Measurements from ENCODE around the gene CLTB.
"Not testable (repeated sequence)": the region's sequence is repeated elsewhere in the genome, so short reads cannot be mapped to it uniquely, and the experiment has no call there.

CLTB gene, protein sequence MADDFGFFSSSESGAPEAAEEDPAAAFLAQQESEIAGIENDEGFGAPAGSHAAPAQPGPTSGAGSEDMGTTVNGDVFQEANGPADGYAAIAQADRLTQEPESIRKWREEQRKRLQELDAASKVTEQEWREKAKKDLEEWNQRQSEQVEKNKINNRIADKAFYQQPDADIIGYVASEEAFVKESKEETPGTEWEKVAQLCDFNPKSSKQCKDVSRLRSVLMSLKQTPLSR

DNA sequence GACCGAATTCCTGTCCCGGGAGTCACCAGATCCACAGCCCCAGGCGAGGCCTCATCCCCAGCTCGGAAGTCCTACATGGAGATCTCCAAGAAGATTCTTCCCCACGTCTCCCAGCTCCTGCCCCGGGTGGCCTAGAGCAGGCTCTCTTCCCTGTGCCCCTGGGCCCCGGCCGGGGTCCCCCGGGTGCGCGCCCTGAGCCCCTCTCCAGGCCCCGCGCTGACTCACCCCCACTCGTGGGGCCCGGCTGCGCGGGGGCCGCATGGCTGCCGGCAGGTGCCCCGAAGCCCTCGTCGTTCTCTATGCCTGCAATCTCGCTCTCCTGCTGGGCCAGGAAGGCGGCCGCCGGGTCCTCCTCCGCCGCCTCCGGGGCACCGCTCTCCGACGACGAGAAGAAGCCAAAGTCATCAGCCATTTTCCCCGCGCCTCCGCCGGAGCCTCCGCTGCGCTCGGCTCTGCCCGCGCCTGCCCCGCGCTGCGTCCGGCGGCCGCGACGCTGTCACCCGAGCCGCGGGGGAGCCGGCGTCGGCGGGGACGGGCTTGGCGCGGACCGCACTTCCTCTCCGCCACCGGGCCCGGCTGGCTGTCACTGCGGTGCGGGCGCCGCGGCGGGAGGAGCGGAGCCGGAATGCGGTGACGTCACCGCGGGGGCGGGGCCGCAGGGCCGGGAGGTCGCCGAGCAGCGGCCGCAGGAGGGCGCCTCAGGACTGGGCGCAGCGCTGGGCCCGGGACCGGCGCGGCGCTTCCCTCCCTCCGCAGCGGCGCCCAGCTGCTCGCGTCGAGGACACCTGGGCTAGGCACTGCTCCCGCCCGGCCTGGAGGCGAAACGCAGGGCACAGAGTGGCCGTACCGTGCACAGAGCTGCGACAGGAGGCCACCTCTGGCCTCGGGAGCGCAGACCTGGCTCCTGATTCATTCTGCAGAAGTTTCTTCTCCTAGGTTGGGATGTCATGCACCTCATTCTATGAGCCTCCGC, at the start of gene CLTB:
TSS of gene CLTB (minus strand) at position 588 of the 973 bp plus-strand sequence. CDS start at position 412, 176 bp downstream.
- peak; percentile 88 for DNase-seq

DNA sequence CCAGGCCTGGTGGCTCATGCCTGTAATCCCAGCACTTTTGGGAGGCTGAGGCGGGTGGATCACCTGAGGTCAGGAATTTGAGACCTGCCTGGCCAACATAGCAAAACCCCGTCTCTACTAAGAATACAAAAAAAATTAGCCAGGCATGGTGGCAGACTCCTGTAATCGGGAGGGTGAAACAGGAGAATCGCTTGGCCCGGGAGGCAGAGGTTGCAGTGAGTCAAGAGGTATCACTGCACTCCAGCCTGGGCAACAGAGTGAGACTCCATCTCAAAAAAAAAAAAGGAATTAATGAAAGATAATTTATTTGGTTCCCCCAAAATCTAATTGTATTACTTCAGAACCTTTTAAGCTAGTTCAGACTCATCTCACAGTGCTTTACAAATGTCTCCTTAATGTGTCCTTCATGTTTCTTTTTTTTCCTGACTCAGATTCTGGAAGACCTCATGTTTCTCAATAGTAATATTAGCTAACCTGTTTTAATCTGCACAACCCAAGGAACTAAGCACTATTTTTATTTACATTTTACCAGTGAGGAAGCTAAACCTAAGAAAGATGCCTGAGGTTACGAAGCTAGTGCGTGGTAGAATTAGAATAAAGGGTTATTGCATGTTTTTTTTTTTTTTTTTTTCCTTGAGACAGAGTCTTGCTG, 46.9 kb upstream of the CLTB start:
- no peak for DNase-seq

DNA sequence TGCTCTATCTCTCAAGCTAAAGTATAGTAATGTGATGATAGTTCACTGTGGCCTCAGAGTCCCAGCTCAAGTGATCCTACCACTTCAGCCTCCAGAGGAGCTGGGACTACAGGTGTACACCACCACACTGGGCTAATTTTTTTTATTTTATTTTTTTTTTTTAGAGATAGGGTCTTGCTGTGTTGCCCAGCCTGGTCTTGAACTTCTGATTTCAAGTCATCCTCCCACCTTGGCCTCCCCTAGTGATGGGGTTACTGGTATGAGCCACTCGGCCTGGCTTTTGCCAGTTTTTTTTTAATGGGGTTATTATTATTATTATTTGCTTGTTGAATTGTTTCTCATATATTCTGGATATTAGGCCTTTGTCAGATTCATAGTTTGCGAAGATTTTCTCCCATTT, 45.0 kb upstream of the CLTB start:
- DNase-seq: no peak

DNA sequence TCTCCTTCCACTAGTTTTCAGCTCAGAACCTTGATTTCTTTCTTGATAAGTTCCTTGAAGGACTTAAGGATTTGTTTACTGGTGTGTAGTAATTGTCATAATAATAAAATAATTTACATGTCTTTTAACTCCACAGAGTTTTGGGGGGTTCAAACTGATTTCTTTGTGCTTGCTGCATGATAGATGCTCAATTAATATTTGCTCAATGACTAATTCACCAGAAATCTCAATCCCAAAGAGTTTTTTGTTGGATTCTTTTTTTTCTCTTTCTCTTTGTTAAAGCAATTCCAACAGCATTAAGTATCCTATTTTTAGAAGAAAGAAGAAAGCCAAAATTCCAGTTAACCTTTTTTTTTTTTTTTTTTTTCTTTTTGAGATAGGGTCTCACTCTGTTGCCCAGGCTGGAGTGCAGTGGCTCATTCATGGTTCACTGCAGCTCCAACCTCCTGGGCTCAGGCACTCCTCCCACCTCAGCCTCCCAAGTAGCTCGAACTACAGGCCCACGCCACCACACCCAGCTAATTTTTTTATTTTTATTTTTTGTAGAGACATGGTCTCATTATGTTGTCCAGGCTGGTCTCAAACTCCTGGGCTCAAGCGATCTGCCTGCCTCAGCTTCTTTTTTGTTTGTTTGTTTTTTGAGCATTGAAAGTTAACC, 42.7 kb upstream of the CLTB start:
- DNase-seq: no peak

DNA sequence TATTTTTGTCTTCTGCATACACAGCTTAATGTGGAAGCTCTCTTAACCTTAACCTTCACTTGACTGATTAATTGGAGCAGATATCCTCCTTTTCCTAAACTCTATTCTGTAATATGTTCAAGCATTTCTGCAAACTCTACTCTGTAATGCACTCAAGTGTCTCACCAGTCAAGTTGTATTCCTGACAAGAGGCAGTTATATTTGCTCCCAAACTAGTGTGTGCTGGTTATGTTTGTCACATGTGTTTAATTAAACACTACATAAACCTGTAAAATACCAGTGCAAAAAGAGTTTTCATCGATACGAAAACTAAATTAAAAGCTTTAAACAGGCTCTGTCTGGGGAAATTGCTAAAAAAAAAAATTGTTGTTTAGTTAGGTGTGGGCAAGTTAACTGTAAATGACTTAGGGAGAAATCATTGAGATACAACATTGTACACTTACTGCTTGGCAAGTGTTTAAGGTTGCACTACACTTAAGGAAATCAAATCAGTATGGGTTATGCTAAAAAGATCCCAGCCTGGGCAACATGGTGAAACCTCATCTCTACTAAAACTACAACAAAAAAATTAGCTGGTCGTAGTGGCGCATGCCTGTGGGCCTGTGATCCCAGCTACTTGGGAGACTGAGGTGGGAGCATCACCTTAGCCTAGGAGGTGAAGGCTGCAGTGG, 38.5 kb upstream of the CLTB start:
- DNase-seq: no peak

DNA sequence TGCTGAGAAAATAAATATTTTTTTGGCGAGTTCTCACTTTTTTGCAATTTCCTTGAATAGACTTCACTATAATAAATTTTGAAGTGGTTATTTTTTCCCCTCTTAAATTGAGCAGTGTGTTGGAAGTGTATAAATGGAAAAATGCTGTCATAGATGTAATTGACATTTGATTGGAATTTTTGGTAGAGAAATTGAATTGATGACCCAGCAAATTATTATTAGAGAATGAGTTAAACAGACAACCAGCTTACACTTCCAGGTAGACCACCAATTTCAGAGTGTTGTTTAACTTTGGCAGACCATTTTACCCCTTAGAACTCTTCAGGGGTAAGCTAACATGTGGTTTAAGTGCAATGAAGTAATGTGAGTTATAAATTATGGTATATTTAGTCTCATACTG, 33.7 kb upstream of the CLTB start:
- no peak for DNase-seq

DNA sequence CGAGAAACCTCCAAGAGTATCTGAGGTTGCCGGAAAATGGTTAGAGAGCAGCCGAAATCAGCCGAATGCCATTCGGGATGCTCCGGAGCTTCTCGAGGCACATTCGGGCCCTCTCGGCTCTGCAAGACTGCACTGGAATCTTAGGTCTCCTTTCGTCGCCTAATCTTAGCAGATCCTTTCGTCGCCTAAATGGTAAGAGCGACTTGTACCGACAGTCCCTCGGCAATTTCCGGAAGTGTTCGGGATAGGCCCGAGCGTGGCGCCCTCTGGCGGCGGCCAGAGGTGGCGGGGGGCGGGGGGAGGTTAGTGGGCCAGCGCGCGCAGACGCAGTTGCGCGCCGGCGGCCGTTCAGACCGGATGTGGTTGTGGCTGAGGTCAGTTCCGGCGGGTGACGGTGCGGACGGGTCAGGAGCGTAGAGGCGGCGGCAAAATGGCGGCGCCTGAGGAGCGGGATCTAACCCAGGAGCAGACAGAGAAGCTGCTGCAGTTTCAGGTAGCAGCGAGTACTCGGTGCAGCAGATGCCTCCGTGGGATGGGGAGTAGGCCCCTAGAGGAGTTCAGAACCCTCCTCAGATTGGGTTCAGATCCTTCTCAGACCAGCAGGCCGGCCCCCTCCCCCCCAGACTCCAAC, 31.8 kb upstream of the CLTB start, which contains the start of gene FAF2:
TSS of gene FAF2 (plus strand) at position 408 of the 631 bp plus-strand sequence. CDS start at position 431, 23 bp downstream.
- peak; percentile 98 for DNase-seq

DNA sequence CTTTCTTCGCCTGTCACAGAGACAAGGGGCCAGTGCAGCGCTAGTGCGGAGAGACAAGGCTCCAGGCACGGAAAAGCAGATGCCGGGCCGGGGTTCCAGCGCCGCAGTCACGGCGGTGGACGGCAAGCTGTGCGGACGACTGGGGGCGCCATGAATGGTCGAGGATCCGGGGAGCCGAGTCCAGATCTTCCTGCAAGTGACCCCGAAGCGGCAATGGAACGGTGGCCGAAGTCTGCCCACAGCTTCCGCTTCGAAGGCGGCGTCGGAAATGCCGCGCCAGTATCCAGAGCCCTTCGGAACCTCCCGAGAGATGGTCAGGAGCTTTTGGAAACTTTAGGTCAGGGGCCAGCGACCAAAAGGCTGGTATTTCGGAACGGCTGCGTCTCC, 31.2 kb upstream of the CLTB start:
- DNase-seq: no peak

DNA sequence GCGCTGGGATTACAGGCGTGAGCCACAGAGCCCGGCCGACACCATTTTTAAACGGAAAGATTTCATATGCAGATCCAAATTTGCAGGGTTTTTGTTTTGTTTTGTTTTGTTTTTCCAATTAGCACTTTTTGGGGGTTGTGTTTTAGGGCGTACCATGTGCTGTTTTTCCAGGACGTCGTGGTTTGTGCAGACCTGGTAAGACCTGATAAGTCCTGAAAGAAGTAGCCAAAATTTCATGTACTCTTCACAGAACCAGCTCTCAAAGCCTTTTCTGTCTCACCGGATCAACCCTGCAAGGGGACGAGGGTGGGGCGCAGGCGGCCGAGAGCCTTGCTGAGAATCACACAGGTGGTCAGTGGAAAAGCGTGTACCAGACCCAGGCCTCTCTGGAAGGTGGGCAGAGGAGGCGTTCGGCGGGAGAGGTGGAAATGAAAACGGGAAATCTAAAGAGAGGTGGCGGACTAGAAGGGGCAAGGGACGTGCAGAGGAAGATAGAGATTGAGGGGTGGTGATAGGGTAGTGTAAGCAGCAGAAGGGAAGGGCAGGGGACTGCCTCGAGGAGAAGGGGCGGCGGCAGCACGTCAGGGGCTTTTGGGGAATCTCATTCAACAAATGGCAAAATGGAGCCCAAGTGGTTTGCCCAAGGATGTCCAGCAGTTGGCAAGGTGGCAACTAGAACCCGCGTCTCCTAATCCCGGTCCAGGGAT, 30.7 kb upstream of the CLTB start:
- no peak for DNase-seq

DNA sequence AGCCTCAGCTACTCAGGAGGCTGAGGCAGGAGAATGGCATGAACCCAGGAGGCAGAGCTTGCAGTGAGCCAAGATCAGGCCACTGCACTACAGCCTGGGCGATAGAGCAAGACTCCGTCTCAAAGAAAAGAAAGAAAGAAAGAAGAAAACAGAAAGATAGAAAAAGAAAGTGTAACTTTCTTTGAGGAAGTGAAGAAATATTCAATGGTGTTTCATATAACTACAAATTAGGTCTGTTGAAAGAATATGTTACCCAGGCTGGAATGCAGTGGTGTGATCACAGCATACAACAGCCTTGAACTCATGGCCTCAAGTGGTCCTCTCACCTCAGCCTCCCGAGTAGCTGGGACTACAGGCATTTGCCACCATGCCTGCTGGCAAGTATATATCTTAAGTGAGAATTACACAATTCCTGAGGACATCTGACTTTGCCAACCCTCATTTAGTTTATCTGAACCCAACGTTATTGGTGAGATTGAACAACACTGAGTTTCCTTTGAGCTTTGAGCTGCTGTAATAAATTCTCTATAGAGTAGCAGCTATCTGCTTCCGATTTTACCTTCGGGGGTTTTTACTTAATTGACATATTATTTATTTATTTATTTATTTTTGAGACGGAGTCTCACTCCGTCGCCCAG, 29.8 kb upstream of the CLTB start:
- DNase-seq: no peak

DNA sequence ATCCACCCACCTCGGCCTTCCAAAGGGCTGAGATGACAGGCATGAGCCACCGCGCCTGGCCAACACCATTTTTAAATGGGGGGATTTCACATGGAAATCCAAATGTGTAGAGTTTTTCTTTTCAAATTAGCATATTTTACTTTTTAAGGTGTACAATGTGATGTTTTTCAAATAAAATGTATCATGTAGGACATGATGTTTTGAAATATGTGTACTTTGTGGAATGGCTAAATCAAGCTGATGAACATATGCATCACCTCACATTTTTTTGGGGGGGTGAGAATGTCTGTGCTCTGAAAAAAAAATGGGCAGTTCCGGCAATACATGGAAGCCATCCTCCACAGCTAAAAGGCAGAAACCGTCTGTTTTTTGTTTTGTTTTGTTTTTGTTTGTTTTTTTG, 28.4 kb upstream of the CLTB start:
- DNase-seq: no peak

DNA sequence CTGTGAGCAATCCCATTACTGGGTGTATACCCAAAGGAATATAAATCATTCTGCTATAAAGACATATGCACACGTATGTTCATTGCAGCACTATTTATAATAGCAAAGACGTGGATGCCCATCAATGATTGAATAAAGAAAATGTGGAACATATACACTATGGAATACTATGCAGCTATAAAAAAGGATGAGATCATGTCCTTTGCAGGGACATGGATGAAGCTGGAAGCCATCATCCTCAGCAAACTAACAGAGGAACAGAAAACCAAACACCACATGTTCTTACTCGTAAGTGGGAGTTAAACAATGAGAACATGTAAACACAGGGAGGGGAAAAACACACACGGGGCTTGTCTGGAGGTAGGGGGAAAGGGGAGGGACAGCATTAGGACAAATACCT, 26.6 kb upstream of the CLTB start:
- DNase-seq: not testable (repeated sequence)

DNA sequence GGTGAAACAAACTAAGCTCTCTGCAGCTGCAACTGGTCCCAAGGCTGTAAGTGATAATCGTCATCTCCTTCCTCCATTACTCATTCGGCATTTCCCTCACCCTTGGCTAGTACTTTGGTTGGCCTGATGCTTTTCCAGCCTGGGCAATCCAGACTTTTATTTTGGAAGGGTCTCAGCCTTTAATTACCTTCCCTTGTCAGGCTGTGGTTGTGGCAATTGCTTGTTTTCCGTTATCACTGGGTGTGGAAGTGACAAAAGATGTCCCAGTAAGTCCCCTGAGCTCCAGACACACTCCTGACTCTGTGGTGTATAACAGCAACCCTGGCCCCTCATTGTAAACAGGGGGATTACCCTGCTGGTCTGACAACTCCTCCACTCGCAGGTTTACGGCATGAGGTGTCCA, 25.6 kb upstream of the CLTB start:
- DNase-seq: no peak

DNA sequence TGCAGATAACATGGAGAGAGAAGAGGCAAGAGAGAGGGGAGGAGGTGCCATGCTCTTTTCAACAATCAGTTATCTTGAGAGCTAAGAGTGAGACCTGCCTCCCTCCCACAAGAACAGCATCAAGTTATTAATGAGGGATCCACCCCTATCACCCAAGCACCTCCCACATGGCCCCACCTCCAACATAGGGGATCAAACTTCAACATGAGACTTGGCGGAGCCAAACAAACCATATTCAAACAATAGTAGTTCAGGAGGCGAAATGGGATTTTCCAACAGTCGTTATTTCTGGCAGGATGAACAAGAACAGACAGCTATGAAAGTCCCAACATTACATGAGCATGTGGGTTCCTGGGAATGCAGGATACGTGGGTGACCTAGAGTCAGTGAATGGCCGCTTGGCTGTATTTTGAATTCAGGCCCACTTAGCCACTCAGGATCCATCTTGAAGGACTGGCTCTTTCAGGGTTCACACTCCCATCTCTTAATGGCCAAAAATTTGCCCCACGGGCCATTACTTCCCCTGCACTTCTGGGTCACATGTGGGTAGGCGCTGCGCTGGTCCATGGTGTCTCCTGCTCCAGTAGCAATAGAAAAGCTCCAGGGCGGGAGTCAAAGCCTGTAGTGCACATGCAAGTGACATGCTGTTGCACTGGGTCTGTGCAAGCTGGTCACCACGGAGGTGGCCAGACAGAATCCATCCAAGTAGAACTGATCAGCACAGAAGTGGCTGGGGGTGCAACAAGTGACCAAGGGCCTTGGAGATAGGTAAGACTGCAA, 24.8 kb upstream of the CLTB start:
- no peak for DNase-seq

DNA sequence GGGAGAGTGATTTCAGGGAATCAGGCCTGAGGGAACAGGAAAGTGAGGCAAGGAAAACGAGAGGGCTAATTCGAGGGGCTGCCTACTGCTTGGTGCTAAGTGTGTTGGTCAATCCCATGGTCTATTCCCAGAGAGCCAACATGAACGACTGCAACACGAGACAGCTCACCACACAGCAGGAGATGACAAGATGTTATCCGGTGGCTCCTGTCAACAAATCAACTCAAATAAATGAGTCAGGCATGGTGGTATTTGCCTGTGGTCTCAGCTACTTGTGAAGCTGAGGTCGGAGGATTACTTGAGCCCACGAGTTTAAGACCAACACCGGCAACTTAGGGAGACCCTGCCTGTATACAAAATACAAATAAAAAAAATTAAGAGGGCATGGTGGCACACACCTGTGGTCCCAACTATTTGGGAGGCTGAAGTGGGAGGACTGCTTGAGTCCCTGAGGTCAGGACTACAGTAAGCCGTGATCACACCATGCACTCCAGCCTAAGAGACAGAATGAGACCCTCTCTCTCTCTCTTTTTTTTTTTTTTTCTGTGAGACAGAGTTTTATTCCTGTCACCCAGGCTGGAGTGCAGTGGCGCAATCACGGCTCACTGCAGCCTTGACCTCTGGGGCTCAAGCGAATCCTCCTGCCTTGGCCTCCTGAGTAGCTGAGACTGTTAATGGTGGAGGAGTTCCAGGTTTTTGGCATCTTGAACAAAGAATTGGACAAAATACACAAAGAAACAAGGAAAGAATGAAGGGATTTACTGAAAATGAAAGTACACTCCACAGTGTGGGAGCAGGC, 22.8 kb upstream of the CLTB start:
- no peak for DNase-seq

DNA sequence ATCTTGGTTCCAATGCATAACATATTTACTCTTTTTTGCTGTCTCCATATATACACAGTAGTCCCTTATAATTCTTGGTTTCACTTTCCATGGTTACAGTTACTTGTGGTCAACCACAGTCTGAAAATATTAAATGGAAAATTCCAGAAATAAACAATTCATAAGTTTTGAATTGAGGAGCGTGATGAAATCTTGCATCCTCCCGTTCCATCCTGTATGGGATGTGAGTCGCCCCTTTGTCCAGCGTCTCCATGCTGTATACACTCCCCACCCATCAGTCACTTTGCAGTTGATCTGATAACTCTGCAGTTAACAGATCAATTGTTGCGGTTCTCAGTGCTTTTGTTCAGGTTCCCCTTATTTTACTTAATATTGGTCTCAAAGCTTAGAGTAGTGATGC, 20.3 kb upstream of the CLTB start:
- no peak for DNase-seq

DNA sequence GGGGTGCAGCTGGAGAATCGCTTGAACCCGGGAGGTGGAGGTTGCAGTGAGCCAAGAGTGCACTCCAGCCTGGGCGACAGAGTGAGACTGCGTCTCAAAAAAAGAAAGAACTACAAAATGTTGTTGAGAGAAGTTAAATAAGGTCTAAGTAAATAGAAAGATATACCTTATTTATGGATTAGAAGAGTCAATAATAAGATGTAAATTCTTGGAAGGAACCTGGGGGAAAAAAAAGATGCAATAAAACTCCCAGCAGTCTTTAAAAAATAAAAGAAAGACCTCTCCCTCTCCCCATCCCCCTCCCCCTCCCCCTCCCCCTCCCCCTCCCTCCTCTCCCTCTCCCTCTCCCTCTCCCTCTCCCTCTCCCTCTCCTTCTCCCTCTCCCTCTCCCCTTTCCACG, 16.4 kb upstream of the CLTB start:
- DNase-seq: no peak

DNA sequence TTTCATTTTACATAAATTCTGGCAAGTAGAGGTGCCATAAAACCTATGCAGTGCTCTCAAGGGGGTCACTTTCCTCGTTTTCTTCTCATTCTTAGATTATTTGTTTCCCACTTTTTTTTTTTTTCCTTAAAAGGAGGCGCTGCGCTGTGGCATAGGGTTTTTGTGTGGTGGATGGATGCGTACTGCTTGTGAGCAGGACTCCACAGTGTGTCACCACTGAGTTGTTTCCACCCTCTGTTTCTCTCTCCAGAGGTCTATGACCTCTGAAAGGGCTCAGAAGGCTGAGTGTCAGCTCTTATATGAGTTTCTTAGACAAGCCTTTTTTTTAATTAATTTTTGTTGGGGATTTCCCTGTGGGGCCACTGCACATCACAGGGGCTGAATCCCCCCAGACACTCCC, 13.6 kb upstream of the CLTB start:
- no peak for DNase-seq

DNA sequence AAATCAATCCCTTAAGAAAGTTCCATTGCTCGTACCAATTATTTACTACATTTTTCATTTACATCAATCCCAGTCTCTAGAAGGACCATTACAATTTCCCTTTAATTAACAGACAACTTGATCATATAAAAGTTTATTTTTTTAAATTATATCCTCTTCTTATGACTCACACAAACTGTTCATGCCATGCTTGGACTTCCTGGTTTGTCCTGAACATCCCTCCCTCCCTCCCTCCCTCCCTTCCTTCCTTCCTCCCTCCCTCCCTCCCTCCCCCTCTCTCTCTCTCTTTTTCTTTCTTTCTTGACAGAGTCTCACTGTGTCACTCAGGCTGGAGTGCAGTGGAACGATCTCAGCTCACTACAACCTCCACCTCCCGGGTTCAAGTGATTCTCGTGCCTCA, 11.6 kb upstream of the CLTB start:
- no peak for DNase-seq
